ENCODE results near the gene RPTOR.

RPTOR gene

GRCh38 chr17:80586846-80587228, 42.2 kb downstream of the RPTOR start:
- DNase-seq (ENCODE audit: low read depth in 2 of 2) = no peak

- no peak for DNase-seq (ENCODE audit: low read depth in 2 of 2)
Measured at GRCh38 chr17:80588702-80589383, 44.2 kb downstream of the RPTOR start.

- DNase-seq (ENCODE audit: low read depth in 2 of 2) = no peak
Measured at GRCh38 chr17:80591788-80592187, 47.1 kb downstream of the RPTOR start.

- DNase-seq (ENCODE audit: low read depth in 2 of 2) = no peak
Measured at GRCh38 chr17:80592243-80592642, 47.6 kb downstream of the RPTOR start.

- DNase-seq (ENCODE audit: low read depth in 2 of 2) = no peak
Measured at GRCh38 chr17:80593181-80593580, 48.5 kb downstream of the RPTOR start.

GRCh38 chr17:80594431-80595269, 50.0 kb downstream of the RPTOR start:
- DNase-seq (ENCODE audit: low read depth in 2 of 2) = peak in 1 of 2 experiments; percentile 3

GRCh38 chr17:80596760-80597608, 52.3 kb downstream of the RPTOR start:
- no peak for DNase-seq (ENCODE audit: low read depth in 2 of 2)

- no peak for DNase-seq (ENCODE audit: low read depth in 2 of 2)
Measured at GRCh38 chr17:80598813-80599545, 54.3 kb downstream of the RPTOR start.

- DNase-seq (ENCODE audit: low read depth in 2 of 2) = no peak
Measured at GRCh38 chr17:80599546-80600305, 55.1 kb downstream of the RPTOR start.

GRCh38 chr17:80601146-80601545, 56.5 kb downstream of the RPTOR start:
- no peak for DNase-seq (ENCODE audit: low read depth in 2 of 2)

GRCh38 chr17:80603396-80603795, 58.8 kb downstream of the RPTOR start:
- DNase-seq (ENCODE audit: low read depth in 2 of 2) = no peak

GRCh38 chr17:80604009-80604669, 59.5 kb downstream of the RPTOR start:
- no peak for DNase-seq (ENCODE audit: low read depth in 2 of 2)

- no peak for DNase-seq (ENCODE audit: low read depth in 2 of 2)
Measured at GRCh38 chr17:80604670-80605010, 60.0 kb downstream of the RPTOR start.

- no peak for DNase-seq (ENCODE audit: low read depth in 2 of 2)
Measured at GRCh38 chr17:80605326-80606066, 60.9 kb downstream of the RPTOR start.

- DNase-seq (ENCODE audit: low read depth in 2 of 2) = no peak
Measured at GRCh38 chr17:80608326-80608725, 63.7 kb downstream of the RPTOR start.

GRCh38 chr17:80609757-80610156, 65.1 kb downstream of the RPTOR start:
- DNase-seq (ENCODE audit: low read depth in 2 of 2) = no peak

- no peak for DNase-seq (ENCODE audit: low read depth in 2 of 2)
Measured at GRCh38 chr17:80611816-80612215, 67.2 kb downstream of the RPTOR start.

- no peak for DNase-seq (ENCODE audit: low read depth in 2 of 2)
Measured at GRCh38 chr17:80612997-80613731, 68.5 kb downstream of the RPTOR start.

- no peak for DNase-seq (ENCODE audit: low read depth in 2 of 2)
Measured at GRCh38 chr17:80613732-80614071, 69.1 kb downstream of the RPTOR start.

Measured in fibroblast of skin of left quadriceps (primary cell).